Muscle of leg (tissue), 11 donors: ENCODE results near the gene MX1. TPM values are rescaled to one million over a fixed set of nuclear protein-coding genes. Genes with fewer than 3 reads are reported as not detected.

Experiments used
- DNase-seq: peaks from one replicate; pipeline ENCODE4 v3.0.0; 2013
- H3K27ac ChIP-seq: one replicate; pipeline ENCODE4 v1.5.1; 2013; ENCODE audit warnings: mild to moderate bottlenecking, low read length, control low read depth
- H3K27me3 ChIP-seq: one replicate; pipeline ENCODE4 v1.6.1; 2013; ENCODE audit warnings: low read length; ENCODE audit not compliant: control insufficient read depth, insufficient read depth
- H3K36me3 ChIP-seq: one replicate; pipeline ENCODE4 v1.6.1; 2013; ENCODE audit warnings: low read length; ENCODE audit not compliant: control insufficient read depth, insufficient read depth
- H3K4me1 ChIP-seq: one replicate; pipeline ENCODE4 v1.6.1; 2013; ENCODE audit warnings: low read length; ENCODE audit not compliant: control insufficient read depth, insufficient read depth
- H3K4me3 ChIP-seq: one replicate; pipeline ENCODE4 v1.5.1; 2013; ENCODE audit warnings: low read length, control low read depth
- H3K9me3 ChIP-seq: replicated peaks from 2 replicates; pipeline ENCODE4 v1.6.1; 2013; ENCODE audit warnings: low read depth, low read length; ENCODE audit not compliant: control insufficient read depth
- WGBS: methylation state at CpG from one replicate; pipeline ENCODE4 v1.1.5; 2013; ENCODE audit warnings: missing lambda C conversion rate; ENCODE audit not compliant: insufficient coverage; 5-methylcytosine and 5-hydroxymethylcytosine counted together
- polyA plus RNA-seq, 8 donors: library from polyadenylated mRNA; unstranded; fragments of 120-200 nt; gene quantifications; one replicate each; pipeline versions ENCODE4 v1.2.1 to v1.2.3, GENCODE V29; 2013; ENCODE audit warnings: inconsistent platforms in 1 of 8, low replicate concordance in 1 of 8; ENCODE audit not compliant: insufficient read length in 8 of 8, insufficient read depth in 1 of 8
- total RNA-seq: library from RNA; stranded (reverse); fragments of 120-200 nt; gene quantifications from one replicate; pipeline ENCODE4 v1.2.4, GENCODE V29; 2013

MX1 gene
- total and polyA plus RNA-seq, 9 donors = 1.7 to 6.2 (median 3.8) TPM

GRCh38 chr21:41429925-41430491 lies 4.0 kb downstream of the MX1 start:
- Histone ChIP-seq H3K4me1 (peaks cover 29% of the 10 kb centered on the region), H3K9me3 (no peaks in the 10 kb centered on the region), H3K27ac (no peak overlapping the region), H3K36me3 (peaks cover 52% of the 10 kb centered on the region), H3K4me3 (no peak overlapping the region), H3K27me3 (peaks cover 18% of the 10 kb centered on the region)
- DNase-seq = no peak
- WGBS = 75% methylated on average over 1 of the region's 9 CpGs

GRCh38 chr21:41431788-41432548 lies 5.9 kb downstream of the MX1 start:
- no peak for DNase-seq
- 77% methylated on average over 10 of the region's 16 CpGs for WGBS
- no peak overlapping the region for H3K4me3 ChIP-seq
- H3K27me3 ChIP-seq = peaks cover 7% of the 10 kb centered on the region
- H3K4me1 ChIP-seq = peaks cover 21% of the 10 kb centered on the region
- H3K27ac ChIP-seq = no peak overlapping the region
- peaks cover 70% of the 10 kb centered on the region for H3K36me3 ChIP-seq
- no peaks in the 10 kb centered on the region for H3K9me3 ChIP-seq

GRCh38 chr21:41432562-41433460 lies 6.8 kb downstream of the MX1 start:
- Histone ChIP-seq H3K4me1 (peaks cover 13% of the 10 kb centered on the region), H3K4me3 (no peak overlapping the region), H3K36me3 (peaks cover 73% of the 10 kb centered on the region), H3K27me3 (peaks cover 3% of the 10 kb centered on the region), H3K27ac (no peak overlapping the region), H3K9me3 (no peaks in the 10 kb centered on the region)
- WGBS = 100% methylated on average over 1 of the region's 10 CpGs
- no peak for DNase-seq

GRCh38 chr21:41433566-41433965 lies 7.5 kb downstream of the MX1 start:
- Histone ChIP-seq H3K36me3 (peaks cover 73% of the 10 kb centered on the region), H3K27me3 (peaks cover 3% of the 10 kb centered on the region), H3K27ac (no peak overlapping the region), H3K9me3 (no peaks in the 10 kb centered on the region), H3K4me3 (no peak overlapping the region), H3K4me1 (peaks cover 7% of the 10 kb centered on the region)
- no CpG with 5 or more reads among the region's 2 CpGs for WGBS
- DNase-seq = no peak

GRCh38 chr21:41435706-41436105 lies 9.7 kb downstream of the MX1 start:
- no peaks in the 10 kb centered on the region for H3K9me3 ChIP-seq
- peaks cover 76% of the 10 kb centered on the region for H3K36me3 ChIP-seq
- WGBS = 98% methylated on average over 9 of the region's 11 CpGs
- H3K27me3 ChIP-seq = no peaks in the 10 kb centered on the region
- no peak overlapping the region for H3K4me3 ChIP-seq
- H3K4me1 ChIP-seq = no peaks in the 10 kb centered on the region
- no peak overlapping the region for H3K27ac ChIP-seq
- DNase-seq = no peak

GRCh38 chr21:41437729-41438128 lies 11.7 kb downstream of the MX1 start:
- no peaks in the 10 kb centered on the region for H3K4me1 ChIP-seq
- DNase-seq = no peak
- H3K4me3 ChIP-seq = no peak overlapping the region
- H3K27ac ChIP-seq = no peak overlapping the region
- H3K36me3 ChIP-seq = peaks cover 80% of the 10 kb centered on the region
- no peaks in the 10 kb centered on the region for H3K9me3 ChIP-seq
- no CpG with 5 or more reads among the region's 2 CpGs for WGBS
- H3K27me3 ChIP-seq = no peaks in the 10 kb centered on the region

- peaks cover 79% of the 10 kb centered on the region for H3K36me3 ChIP-seq
Observed at GRCh38 chr21:41438425-41439113, 12.5 kb downstream of the MX1 start.

GRCh38 chr21:41439248-41439647 lies 13.2 kb downstream of the MX1 start:
- no peaks in the 10 kb centered on the region for H3K9me3 ChIP-seq
- no peak for DNase-seq
- no peak overlapping the region for H3K27ac ChIP-seq
- H3K4me3 ChIP-seq = no peak overlapping the region
- H3K27me3 ChIP-seq = no peaks in the 10 kb centered on the region
- H3K36me3 ChIP-seq = peaks cover 78% of the 10 kb centered on the region
- H3K4me1 ChIP-seq = no peaks in the 10 kb centered on the region
- no CpG with 5 or more reads among the region's 4 CpGs for WGBS

More at GRCh38 chr21:41438425-41439113, 12.5 kb downstream of the MX1 start:
- Histone ChIP-seq H3K27ac (no peak overlapping the region), H3K9me3 (no peaks in the 10 kb centered on the region), H3K27me3 (no peaks in the 10 kb centered on the region), H3K4me1 (no peaks in the 10 kb centered on the region), H3K4me3 (no peak overlapping the region)
- no peak for DNase-seq
- 92% methylated on average over 8 of the region's 13 CpGs for WGBS

GRCh38 chr21:41441546-41441945 lies 15.5 kb downstream of the MX1 start:
- Histone ChIP-seq H3K36me3 (peaks cover 85% of the 10 kb centered on the region), H3K27me3 (no peaks in the 10 kb centered on the region), H3K4me3 (no peak overlapping the region), H3K4me1 (peaks cover 3% of the 10 kb centered on the region), H3K27ac (no peak overlapping the region), H3K9me3 (no peaks in the 10 kb centered on the region)
- 88% methylated on average over 11 of the region's 14 CpGs for whole genome bisulfite sequencing
- no peak for DNase-seq
